Cardiac muscle cell (in vitro differentiated cells and primary cell): Measurements from ENCODE around the gene ST6GALNAC5. TPM values are rescaled to one million over a fixed set of nuclear protein-coding genes. Genes with fewer than 3 reads are reported as not detected.

Experiments used
- DNase-seq, 2 donors: peaks; one replicate each; pipeline versions ENCODE4 v3.0.0 to v3.0.0-alpha.2; 2010 to 2017; ENCODE audit warnings: low read depth in 1 of 2, low spot score in 1 of 2
- H3K27ac ChIP-seq: fragments of 200-600 bp; sonication (generic); 2 replicates; pipeline ENCODE4 v1.5.1; 2016
- H3K27me3 ChIP-seq: fragments of 200-600 bp; sonication (generic); 2 replicates; pipeline ENCODE4 v1.6.0; 2016; ENCODE audit warnings: control low read depth
- H3K36me3 ChIP-seq: fragments of 200-600 bp; sonication (generic); 2 replicates; pipeline ENCODE4 v1.5.1; 2016; ENCODE audit warnings: control low read depth
- H3K4me1 ChIP-seq: fragments of 200-600 bp; sonication (generic); 2 replicates; pipeline ENCODE4 v1.8.1; 2017; ENCODE audit warnings: low read depth, mild to moderate bottlenecking, mixed run types
- H3K4me3 ChIP-seq: fragments of 200-600 bp; sonication (generic); 2 replicates; pipeline ENCODE4 v1.5.1; 2016; ENCODE audit warnings: mild to moderate bottlenecking
- H3K9me3 ChIP-seq: fragments of 200-600 bp; sonication (generic); 2 replicates; pipeline ENCODE4 v1.5.1; 2017; ENCODE audit warnings: low read depth, mild to moderate bottlenecking, control low read depth
- CTCF ChIP-seq: IDR thresholded peaks from 2 replicates; pipeline ENCODE4 v1.5.1; 2012; ENCODE audit warnings: low read depth, mild to moderate bottlenecking, low read length
- polyA plus RNA-seq: library from polyadenylated mRNA; unstranded; fragments of >200 nt; fragmentation: Nextera tagmentation; extraction: Ambion mirVana; gene quantifications from 2 replicates; pipeline ENCODE4 v1.2.1, GENCODE V29; 2016
- total RNA-seq: library from RNA; depleted of rRNA; stranded (reverse); fragments of >200 nt; gene quantifications from 2 replicates; pipeline ENCODE4 v1.2.3, GENCODE V29; 2016

The ST6GALNAC5 gene
- total and polyA plus RNA-seq, 2 experiments from 2014 or later: 1.5 to 4.0 TPM

GRCh38 chr1:76939050-76939816, 72.0 kb downstream of the ST6GALNAC5 start:
- H3K4me3 ChIP-seq: no peak overlapping the region
- TF ChIP-seq CTCF: no peak
- H3K4me1 ChIP-seq: peaks cover 27% of the 10 kb centered on the region
- peak overlapping the region; percentile 69 for H3K27ac ChIP-seq
- no peaks in the 10 kb centered on the region for H3K9me3 ChIP-seq
- H3K27me3 ChIP-seq: no peaks in the 10 kb centered on the region
- DNase-seq: peak; percentile 40 to 57
- H3K36me3 ChIP-seq: no peaks in the 10 kb centered on the region

- Histone ChIP-seq H3K9me3 (no peaks in the 10 kb centered on the region), H3K27me3 (no peaks in the 10 kb centered on the region), H3K27ac (peak overlapping the region; percentile 69), H3K4me1 (peaks cover 21% of the 10 kb centered on the region), H3K4me3 (no peak overlapping the region), H3K36me3 (no peaks in the 10 kb centered on the region)
- TF ChIP-seq CTCF: no peak
- no peak for DNase-seq
These were observed 72.5 kb downstream of the ST6GALNAC5 start for GRCh38 chr1:76939817-76940216.

- no peak for DNase-seq
These were observed 73.5 kb downstream of the ST6GALNAC5 start for GRCh38 chr1:76940571-76941335.

GRCh38 chr1:76942549-76942948, 75.3 kb downstream of the ST6GALNAC5 start:
- Histone ChIP-seq H3K27me3 (no peaks in the 10 kb centered on the region), H3K4me1 (peaks cover 19% of the 10 kb centered on the region), H3K36me3 (no peaks in the 10 kb centered on the region), H3K4me3 (no peak overlapping the region), H3K27ac (no peak overlapping the region), H3K9me3 (no peaks in the 10 kb centered on the region)
- TF ChIP-seq CTCF: no peak
- peak in 1 of 2 donors; percentile 25 for DNase-seq

More at GRCh38 chr1:76940571-76941335, 73.5 kb downstream of the ST6GALNAC5 start:
- no peak overlapping the region for H3K4me3 ChIP-seq
- no peaks in the 10 kb centered on the region for H3K27me3 ChIP-seq
- H3K9me3 ChIP-seq: no peaks in the 10 kb centered on the region
- TF ChIP-seq CTCF: no peak
- no peaks in the 10 kb centered on the region for H3K36me3 ChIP-seq
- H3K4me1 ChIP-seq: peaks cover 19% of the 10 kb centered on the region
- H3K27ac ChIP-seq: peak overlapping the region; percentile 69

- no peaks in the 10 kb centered on the region for H3K4me1 ChIP-seq
- H3K27ac ChIP-seq: no peak overlapping the region
- H3K27me3 ChIP-seq: no peaks in the 10 kb centered on the region
- no peak overlapping the region for H3K4me3 ChIP-seq
- no peaks in the 10 kb centered on the region for H3K9me3 ChIP-seq
- DNase-seq: no peak
- TF ChIP-seq CTCF: no peak
- no peaks in the 10 kb centered on the region for H3K36me3 ChIP-seq
These were observed 77.7 kb downstream of the ST6GALNAC5 start for GRCh38 chr1:76944942-76945341.
